Body of pancreas (tissue), 4 donors: ENCODE measurements around the gene ASCC2. TPM values are rescaled to one million over a fixed set of nuclear protein-coding genes. Genes with fewer than 3 reads are reported as not detected.

Source experiments
- ATAC-seq: fragments of 150-250 bp; one replicate; pipeline ENCODE4 v1.9.1; 2016
- DNase-seq, 4 donors: peaks; one replicate each; pipeline ENCODE4 v3.0.0-alpha.2; 2019
- H3K27ac ChIP-seq, 4 donors: fragments of 200-600 bp; sonication (generic); 1 replicate in 3 of 4; 2 replicates in 1 of 4; pipeline versions ENCODE4 v1.5.1 to v1.6.1; 2016 to 2019; ENCODE audit warnings: mild to moderate bottlenecking in 1 of 4, mixed read lengths in 1 of 4, moderate library complexity in 1 of 4
- H3K27me3 ChIP-seq, 2 donors: fragments of 200-600 bp; sonication (generic); one replicate each; pipeline ENCODE4 v1.6.0; 2016; ENCODE audit warnings: mild to moderate bottlenecking in 1 of 2
- H3K36me3 ChIP-seq, 2 donors: fragments of 200-600 bp; sonication (generic); replicated peaks in 1 of 2; 2 replicates each; pipeline ENCODE4 v1.5.1; 2016; ENCODE audit warnings: low read depth in 2 of 2; ENCODE audit not compliant: insufficient read depth in 1 of 2
- H3K4me1 ChIP-seq: fragments of 200-600 bp; sonication (generic); one replicate; pipeline ENCODE4 v1.6.0; 2016
- H3K4me3 ChIP-seq, 2 donors: fragments of 200-600 bp; sonication (generic); 1 replicate in 1 of 2; 2 replicates in 1 of 2; pipeline ENCODE4 v1.5.1; 2016 to 2019
- H3K9me3 ChIP-seq, 3 donors: fragments of 200-600 bp; sonication (generic); 1 replicate in 2 of 3; 2 replicates in 1 of 3; pipeline ENCODE4 v1.5.1; 2016
- POLR2A ChIP-seq, 3 donors: fragments of 450-650 bp; IDR thresholded peaks; one replicate each; pipeline ENCODE4 v1.6.1; 2016; ENCODE audit warnings: antibody characterized with exemption in 3 of 3, mild to moderate bottlenecking in 2 of 3
- WGBS, 2 donors: methylation state at CpG; one replicate each; pipeline ENCODE4 v1.1.5; 2017; 5-methylcytosine and 5-hydroxymethylcytosine counted together
- intact Hi-C: fragments of 100-400 bp; cut with DNase I; formaldehyde crosslinking; loops from one replicate; pipeline ENCODE4 v1.15.1; 2023
- total RNA-seq, 2 donors: library from RNA; depleted of rRNA; stranded (reverse); fragments of >200 nt; gene quantifications; one replicate each; pipeline ENCODE4 v1.1.0, GENCODE V29; 2016
- TF ChIP-seq, protein P1 (sequence below), 7 experiments: fragments of 450-650 bp in 4 of 7; fragments of 200-600 bp in 3 of 7; sonication (generic) in 3 of 7; IDR thresholded peaks; one replicate each; pipeline ENCODE4 v1.5.1; 2016 to 2019; ENCODE audit warnings: antibody characterized with exemption in 7 of 7

ASCC2 gene
- total RNA-seq, 2 donors from 2014 or later: 34.3 to 42.0 TPM

DNA sequence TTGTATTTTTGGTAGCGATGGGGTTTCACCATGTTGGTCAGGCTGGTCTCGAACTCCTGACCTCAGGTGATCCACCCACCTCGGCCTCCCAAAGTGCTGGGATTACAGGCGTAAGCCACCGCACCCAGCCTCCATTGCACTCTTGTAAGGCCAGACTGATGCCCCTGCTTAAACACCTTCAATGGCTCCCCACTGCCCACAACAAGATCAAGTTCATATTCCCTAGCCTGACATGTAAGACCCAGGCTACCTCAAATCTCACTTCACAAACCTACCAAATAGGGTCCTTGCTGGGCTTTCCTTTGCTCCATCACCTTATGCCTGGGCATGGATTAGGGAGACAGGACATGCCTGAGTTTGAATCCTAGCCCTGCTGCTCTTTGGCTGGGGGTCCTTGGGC, 57.9 kb downstream of the ASCC2 start:
- H3K27ac ChIP-seq: peak overlapping the region in 3 of 4 donors; percentile 90 to 91 (median 91)
- peaks cover 72% of the 10 kb centered on the region for H3K4me1 ChIP-seq
- no peak overlapping the region for H3K4me3 ChIP-seq
- no peaks in the 10 kb centered on the region for H3K9me3 ChIP-seq
- TF ChIP-seq POLR2A (IDR thresholded peaks at IDR 0.05): no peak
- TF ChIP-seq, protein P1, sequence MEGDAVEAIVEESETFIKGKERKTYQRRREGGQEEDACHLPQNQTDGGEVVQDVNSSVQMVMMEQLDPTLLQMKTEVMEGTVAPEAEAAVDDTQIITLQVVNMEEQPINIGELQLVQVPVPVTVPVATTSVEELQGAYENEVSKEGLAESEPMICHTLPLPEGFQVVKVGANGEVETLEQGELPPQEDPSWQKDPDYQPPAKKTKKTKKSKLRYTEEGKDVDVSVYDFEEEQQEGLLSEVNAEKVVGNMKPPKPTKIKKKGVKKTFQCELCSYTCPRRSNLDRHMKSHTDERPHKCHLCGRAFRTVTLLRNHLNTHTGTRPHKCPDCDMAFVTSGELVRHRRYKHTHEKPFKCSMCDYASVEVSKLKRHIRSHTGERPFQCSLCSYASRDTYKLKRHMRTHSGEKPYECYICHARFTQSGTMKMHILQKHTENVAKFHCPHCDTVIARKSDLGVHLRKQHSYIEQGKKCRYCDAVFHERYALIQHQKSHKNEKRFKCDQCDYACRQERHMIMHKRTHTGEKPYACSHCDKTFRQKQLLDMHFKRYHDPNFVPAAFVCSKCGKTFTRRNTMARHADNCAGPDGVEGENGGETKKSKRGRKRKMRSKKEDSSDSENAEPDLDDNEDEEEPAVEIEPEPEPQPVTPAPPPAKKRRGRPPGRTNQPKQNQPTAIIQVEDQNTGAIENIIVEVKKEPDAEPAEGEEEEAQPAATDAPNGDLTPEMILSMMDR (IDR thresholded peaks at IDR 0.05): no peak
- ATAC-seq (no peak), DNase-seq (no peak)
- intact Hi-C loops: no loop called here
- H3K27me3 ChIP-seq: no peaks in the 10 kb centered on the region
- 96 to 100% methylated on average over 3 to 5 of the region's 5 CpGs for WGBS, 2 donors
- H3K36me3 ChIP-seq: no peaks in the 10 kb centered on the region

DNA sequence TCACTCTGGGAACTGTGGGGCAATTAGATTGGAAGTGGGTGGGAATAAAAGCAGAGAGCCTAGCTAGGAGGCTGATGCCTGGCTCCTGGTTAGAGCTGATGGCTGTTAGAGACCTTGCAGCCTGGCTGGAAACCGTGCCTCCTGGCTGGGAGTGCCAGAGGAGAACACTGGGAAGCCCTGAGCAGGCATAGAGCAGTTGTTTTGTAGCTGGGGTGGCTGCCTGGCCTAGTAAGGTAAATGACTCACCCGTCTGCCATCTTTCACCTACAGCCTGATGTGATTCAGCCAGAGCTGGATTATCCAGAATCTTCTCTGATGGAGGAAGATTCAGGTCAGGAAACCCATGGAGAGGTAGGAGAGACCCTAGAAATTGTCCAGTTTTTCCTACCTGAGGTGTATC, 64.8 kb downstream of the ASCC2 start:
- H3K27me3 ChIP-seq: no peaks in the 10 kb centered on the region
- 75 to 84% methylated on average over 2 of the region's 2 CpGs for WGBS, 2 donors
- peaks cover 20% of the 10 kb centered on the region for H3K4me1 ChIP-seq
- intact Hi-C loops: no loop called here
- H3K27ac ChIP-seq: no peak overlapping the region
- ATAC-seq: no peak
- H3K36me3 ChIP-seq: peaks cover 3 to 10% of the 10 kb centered on the region in 2 donors
- H3K4me3 ChIP-seq: no peak overlapping the region
- DNase-seq: no peak
- no peak for TF ChIP-seq POLR2A (IDR thresholded peaks at IDR 0.05)
- TF ChIP-seq, protein P1 (IDR thresholded peaks at IDR 0.05): no peak
- no peaks in the 10 kb centered on the region for H3K9me3 ChIP-seq

DNA sequence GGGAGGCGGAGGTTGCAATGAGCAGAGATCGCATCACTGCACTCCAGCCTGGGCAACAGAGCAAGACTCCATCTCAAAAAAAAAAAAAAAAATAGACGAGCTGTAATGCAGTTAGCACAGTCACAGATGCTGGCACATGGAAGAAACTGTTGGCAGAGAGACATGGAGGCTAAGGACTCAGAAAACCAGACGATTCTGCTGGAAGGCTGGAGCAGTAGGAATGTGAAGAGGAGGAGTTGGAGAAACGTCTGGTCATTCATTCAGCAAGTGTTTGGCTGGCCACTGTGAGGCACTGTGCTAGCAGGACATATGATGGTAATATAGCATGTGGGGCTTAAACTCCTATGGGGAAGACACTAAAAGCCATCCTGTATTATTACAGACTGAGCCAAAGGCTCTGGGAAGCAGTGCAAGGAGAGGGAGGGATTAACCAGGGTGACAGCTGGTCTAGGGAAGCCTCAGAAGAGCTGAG, 65.9 kb downstream of the ASCC2 start:
- H3K27me3 ChIP-seq: no peaks in the 10 kb centered on the region
- ATAC-seq (peak; percentile 47), DNase-seq (peak in 2 of 4 donors; percentile 24 to 49)
- no peak overlapping the region for H3K4me3 ChIP-seq
- peaks cover 3 to 10% of the 10 kb centered on the region in 2 donors for H3K36me3 ChIP-seq
- no peak overlapping the region for H3K27ac ChIP-seq
- TF ChIP-seq POLR2A (IDR thresholded peaks at IDR 0.05): no peak
- TF ChIP-seq, protein P1 (IDR thresholded peaks at IDR 0.05): peak in 4 of 7 experiments; percentile 21 to 35 (median 28)
- no peaks in the 10 kb centered on the region for H3K9me3 ChIP-seq
- H3K4me1 ChIP-seq: peaks cover 16% of the 10 kb centered on the region
- intact Hi-C loops: no loop called here
- 42 to 43% methylated on average over 5 of the region's 5 CpGs for WGBS, 2 donors

DNA sequence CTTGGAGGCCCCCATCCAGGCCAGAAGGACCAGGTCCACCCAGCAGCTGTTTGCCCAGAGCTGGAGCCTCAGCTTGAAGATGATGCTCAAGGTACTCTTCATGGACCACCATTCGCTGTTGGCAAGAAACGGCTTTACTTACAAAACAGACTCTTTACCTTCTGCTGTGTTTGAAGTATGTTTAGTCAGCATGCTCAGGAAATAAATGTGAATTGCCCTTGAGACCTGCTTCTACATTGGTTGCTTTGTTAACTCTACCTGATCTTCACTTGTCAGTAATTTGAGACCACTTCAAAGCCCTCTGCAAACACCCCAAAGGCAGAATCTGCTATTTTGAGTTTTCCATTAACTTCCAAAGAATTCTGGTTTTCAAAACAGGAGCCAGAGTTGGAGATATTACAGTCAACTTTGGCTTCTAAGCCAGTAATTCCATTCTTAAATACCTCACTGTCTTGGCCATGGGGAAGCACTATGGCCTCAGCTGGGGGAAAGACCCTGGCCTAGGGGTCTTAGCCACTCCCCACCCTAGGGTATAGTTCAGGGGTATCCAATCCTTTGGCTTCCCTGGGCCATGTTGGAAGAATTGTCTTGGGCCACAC, 68.3 kb downstream of the ASCC2 start:
- H3K36me3 ChIP-seq: peaks cover 3 to 10% of the 10 kb centered on the region in 2 donors
- intact Hi-C loops: no loop called here
- H3K4me3 ChIP-seq: no peak overlapping the region
- TF ChIP-seq, protein P1 (IDR thresholded peaks at IDR 0.05): no peak
- no peak for TF ChIP-seq POLR2A (IDR thresholded peaks at IDR 0.05)
- H3K27ac ChIP-seq: no peak overlapping the region
- 56 to 81% methylated on average over 2 of the region's 2 CpGs for WGBS, 2 donors
- DNase-seq (no peak), ATAC-seq (no peak)
- no peaks in the 10 kb centered on the region for H3K27me3 ChIP-seq
- H3K9me3 ChIP-seq: no peaks in the 10 kb centered on the region
- H3K4me1 ChIP-seq: peaks cover 26% of the 10 kb centered on the region
